ENCODE results near the gene KRT71.

Gene KRT71

DNA sequence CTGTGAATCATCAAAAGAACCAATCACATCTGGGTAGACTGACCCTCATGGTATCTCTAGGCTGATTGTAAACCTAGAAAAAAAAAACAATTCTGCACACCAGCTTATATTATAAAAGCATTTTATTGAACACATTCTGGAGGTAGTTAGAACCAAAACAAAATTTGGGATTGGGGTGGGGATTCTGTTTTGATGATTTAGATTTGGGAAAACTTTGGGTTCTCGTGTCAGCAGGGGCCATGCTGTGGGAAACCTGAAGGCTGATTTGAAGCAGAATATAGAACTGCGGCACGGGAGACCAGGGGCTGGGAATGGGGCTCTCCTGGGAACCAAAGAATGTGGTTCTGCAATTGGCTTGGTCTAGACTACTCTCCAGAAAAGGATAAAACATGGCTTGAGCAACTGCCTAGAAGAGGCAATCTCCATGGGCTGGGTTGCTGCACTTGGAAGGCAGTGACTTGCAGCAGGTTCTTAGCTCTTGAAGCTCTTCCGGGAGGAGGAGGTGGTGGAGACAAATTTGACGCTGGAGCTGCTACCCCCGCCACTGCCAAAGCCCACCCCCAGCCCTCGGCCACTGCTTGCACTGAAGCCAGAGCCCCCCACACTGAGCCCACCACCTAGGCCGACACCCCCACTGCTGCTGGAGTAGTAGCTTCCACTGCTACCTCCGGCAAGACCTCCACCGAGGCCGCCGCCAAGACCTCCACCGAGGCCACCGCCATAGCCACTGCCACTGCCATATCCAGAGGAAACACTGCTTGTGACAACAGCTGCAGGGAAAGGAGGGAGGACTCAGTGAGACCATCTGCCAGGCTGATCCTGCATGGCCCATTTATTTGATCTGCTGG, 38.2 kb downstream of the KRT71 start:
- DNase-seq = no peak
- H3K9me3 ChIP-seq = peaks cover 0 to 6% (median 0%) of the 10 kb centered on the region in 3 donors
- no peaks in the 10 kb centered on the region for H3K27me3 ChIP-seq
- no peak overlapping the region for H3K4me3 ChIP-seq
- H3K36me3 ChIP-seq = no peaks in the 10 kb centered on the region
- no peak overlapping the region for H3K27ac ChIP-seq
- intact Hi-C loops (cut with DNase I; ENCODE audit: low total_unique reads) = no loop called here
- H3K4me1 ChIP-seq = peaks cover 0 to 25% (median 8%) of the 10 kb centered on the region in 4 donors
- no peak for TF ChIP-seq CTCF (IDR thresholded peaks at IDR 0.05)

GRCh38 chr12:52513736-52514135, 39.2 kb downstream of the KRT71 start:
- Histone ChIP-seq H3K27ac (no peak overlapping the region), H3K4me1 (peaks cover 0 to 25% (median 8%) of the 10 kb centered on the region in 4 donors), H3K27me3 (no peaks in the 10 kb centered on the region), H3K4me3 (no peak overlapping the region), H3K36me3 (no peaks in the 10 kb centered on the region), H3K9me3 (peaks cover 0 to 6% (median 0%) of the 10 kb centered on the region in 3 donors)
- DNase-seq = no peak
- intact Hi-C loops (cut with DNase I; ENCODE audit: low total_unique reads) = no loop called here
- TF ChIP-seq CTCF (IDR thresholded peaks at IDR 0.05) = no peak

DNA sequence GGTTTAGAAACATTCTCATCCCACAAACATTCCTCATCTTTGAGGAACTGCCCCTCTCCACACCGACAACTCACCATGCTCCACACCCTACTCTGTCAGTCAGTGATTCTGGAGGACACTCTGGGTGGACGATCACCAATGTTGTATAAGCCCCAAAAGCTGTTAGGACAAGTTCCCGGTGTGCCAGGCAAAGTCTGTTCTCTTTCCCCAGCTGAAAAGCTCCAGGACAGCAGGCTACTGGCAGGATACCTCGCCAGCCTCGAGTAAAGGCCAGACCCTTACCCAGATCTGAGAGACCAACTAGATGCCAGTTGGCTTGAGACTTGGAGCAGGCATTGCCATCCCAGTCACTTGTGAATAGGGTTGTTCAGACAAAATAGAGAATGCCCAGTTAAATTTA, 44.7 kb downstream of the KRT71 start:
- no peak overlapping the region for H3K27ac ChIP-seq
- H3K9me3 ChIP-seq = peaks cover 0 to 6% (median 0%) of the 10 kb centered on the region in 3 donors
- intact Hi-C loops (cut with DNase I; ENCODE audit: low total_unique reads) = no loop called here
- no peak for DNase-seq
- no peak for TF ChIP-seq CTCF (IDR thresholded peaks at IDR 0.05)
- H3K4me3 ChIP-seq = no peak overlapping the region
- H3K4me1 ChIP-seq = peaks cover 0 to 3% (median 0%) of the 10 kb centered on the region in 4 donors
- no peaks in the 10 kb centered on the region for H3K36me3 ChIP-seq
- no peaks in the 10 kb centered on the region for H3K27me3 ChIP-seq

DNA sequence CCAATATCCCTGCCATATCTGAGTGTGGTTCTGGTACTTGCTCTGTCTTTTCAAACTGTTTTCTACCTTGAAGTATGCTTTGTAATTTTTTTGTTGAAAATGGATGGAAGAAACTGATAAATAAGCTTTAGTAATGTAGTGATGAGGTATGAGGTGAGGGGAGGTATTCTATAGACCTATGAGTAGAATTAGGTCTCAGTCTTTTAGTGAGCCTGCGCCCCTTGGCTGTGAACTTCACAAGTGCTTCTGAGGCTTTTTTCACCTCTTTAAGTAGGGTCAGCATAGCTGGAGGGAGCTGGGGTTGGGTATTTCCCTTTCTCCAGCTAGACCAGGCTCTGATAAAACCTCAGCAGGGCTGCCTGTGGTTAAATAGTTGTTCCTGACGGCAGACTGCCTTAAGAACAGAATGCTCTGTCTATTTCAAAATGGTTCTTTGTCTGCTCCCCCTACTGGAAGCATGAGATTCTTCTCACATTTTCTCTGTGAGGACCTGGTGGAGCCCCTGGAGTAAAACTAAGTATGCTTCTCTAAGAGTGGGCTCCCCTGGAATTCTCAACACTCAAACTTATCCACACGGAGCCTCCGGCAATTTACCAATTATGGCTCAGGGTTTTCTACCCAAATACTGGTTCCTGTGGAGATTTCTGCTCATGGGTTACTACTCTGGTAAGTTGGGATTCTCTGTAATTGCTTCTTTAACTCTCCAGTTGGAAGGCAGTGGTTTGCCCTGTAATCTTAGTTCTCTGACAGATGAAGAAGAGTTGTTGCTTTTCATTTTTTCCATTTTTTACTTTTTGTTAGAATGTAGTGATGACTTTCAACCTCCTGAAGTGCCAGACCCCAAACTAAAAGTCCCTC, 45.9 kb downstream of the KRT71 start:
- Histone ChIP-seq H3K4me1 (peaks cover 0 to 3% (median 0%) of the 10 kb centered on the region in 4 donors), H3K27ac (no peak overlapping the region), H3K27me3 (no peaks in the 10 kb centered on the region), H3K9me3 (peaks cover 0 to 6% (median 0%) of the 10 kb centered on the region in 3 donors), H3K4me3 (no peak overlapping the region), H3K36me3 (no peaks in the 10 kb centered on the region)
- peak; percentile 43 to 49 for TF ChIP-seq CTCF (IDR thresholded peaks at IDR 0.05)
- DNase-seq = no peak
- intact Hi-C loops (cut with DNase I; ENCODE audit: low total_unique reads) = no loop called here

DNA sequence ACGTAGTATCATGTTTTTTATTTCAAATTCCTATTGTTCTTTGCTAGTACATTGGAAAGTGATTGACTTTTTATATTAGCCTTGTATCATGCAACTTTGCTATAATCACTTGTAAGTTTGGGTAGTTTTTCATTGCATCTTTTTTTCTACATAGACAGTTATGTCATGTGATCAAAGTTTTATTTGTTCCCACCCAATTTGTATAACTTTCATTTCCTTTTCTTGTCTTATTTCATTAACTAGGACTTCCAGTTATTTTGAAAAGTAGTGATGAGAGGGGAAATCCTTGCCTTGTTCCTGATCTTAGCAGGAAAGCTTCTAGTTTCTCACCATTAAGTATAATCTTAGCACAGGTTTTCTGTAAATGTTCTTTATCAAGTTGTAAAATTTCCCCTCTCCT, 50.1 kb downstream of the KRT71 start:
- intact Hi-C loops (cut with DNase I; ENCODE audit: low total_unique reads) = no loop called here
- Histone ChIP-seq H3K9me3 (no peaks in the 10 kb centered on the region), H3K36me3 (no peaks in the 10 kb centered on the region), H3K4me1 (peaks cover 0 to 3% (median 0%) of the 10 kb centered on the region in 4 donors), H3K27ac (no peak overlapping the region), H3K4me3 (no peak overlapping the region), H3K27me3 (no peaks in the 10 kb centered on the region)
- DNase-seq = no peak
- TF ChIP-seq CTCF (IDR thresholded peaks at IDR 0.05) = no peak

Measured in tibial artery (tissue), 4 donors.